Stimulated activated CD8-positive, alpha-beta memory T cell treated with anti-CD3 and anti-CD28 coated beads, Interleukin-15, amount 100 ng/mL, for 1 hour (primary cell): ENCODE measurements around the gene ENPEP.
"Not testable (repeated sequence)": the region's sequence is repeated elsewhere in the genome, so short reads cannot be mapped to it uniquely, and the experiment has no call there.

Experiments used
- DNase-seq: peaks from one replicate; pipeline ENCODE4 v3.0.0-alpha.2; 2020; ENCODE audit warnings: low read depth

The ENPEP gene

GRCh38 chr4:110520886-110521285 lies 44.9 kb downstream of the ENPEP start:
- DNase-seq: no peak

- DNase-seq: no peak
Measured at GRCh38 chr4:110526589-110526988, 50.6 kb downstream of the ENPEP start.

- DNase-seq: no peak
Measured at GRCh38 chr4:110527156-110527555, 51.2 kb downstream of the ENPEP start.

GRCh38 chr4:110532901-110533589 lies 57.1 kb downstream of the ENPEP start:
- no peak for DNase-seq

GRCh38 chr4:110533590-110533910 lies 57.6 kb downstream of the ENPEP start:
- no peak for DNase-seq

GRCh38 chr4:110533940-110534339 lies 58.0 kb downstream of the ENPEP start:
- DNase-seq: no peak

- no peak for DNase-seq
Measured at GRCh38 chr4:110540581-110540980, 64.6 kb downstream of the ENPEP start.

- DNase-seq: no peak
Measured at GRCh38 chr4:110540982-110541451, 65.1 kb downstream of the ENPEP start.

- no peak for DNase-seq
Measured at GRCh38 chr4:110543577-110543976, 67.6 kb downstream of the ENPEP start.

GRCh38 chr4:110544594-110544993 lies 68.6 kb downstream of the ENPEP start:
- DNase-seq: no peak

- DNase-seq: no peak
Measured at GRCh38 chr4:110550260-110550659, 74.3 kb downstream of the ENPEP start.

- no peak for DNase-seq
Measured at GRCh38 chr4:110553197-110553596, 77.2 kb downstream of the ENPEP start.

- DNase-seq: no peak
Measured at GRCh38 chr4:110567214-110567613, 91.3 kb downstream of the ENPEP start.

- not testable (repeated sequence) for DNase-seq
Measured at GRCh38 chr4:110576696-110577095, 100.7 kb downstream of the ENPEP start.

- DNase-seq: no peak
Measured at GRCh38 chr4:110586131-110586850, 110.3 kb downstream of the ENPEP start.

GRCh38 chr4:110587666-110588285 lies 111.8 kb downstream of the ENPEP start:
- DNase-seq: no peak

- no peak for DNase-seq
Measured at GRCh38 chr4:110589297-110589696, 113.3 kb downstream of the ENPEP start.

GRCh38 chr4:110595583-110595982 lies 119.6 kb downstream of the ENPEP start:
- DNase-seq: no peak

- DNase-seq: no peak
Measured at GRCh38 chr4:110596431-110596830, 120.5 kb downstream of the ENPEP start.

GRCh38 chr4:110597582-110597981 lies 121.6 kb downstream of the ENPEP start:
- DNase-seq: no peak

GRCh38 chr4:110602061-110602460 lies 126.1 kb downstream of the ENPEP start:
- DNase-seq: no peak

GRCh38 chr4:110605077-110605476 lies 129.1 kb downstream of the ENPEP start:
- DNase-seq: no peak

GRCh38 chr4:110609044-110609750 lies 133.2 kb downstream of the ENPEP start:
- DNase-seq: no peak
